OCI-LY1 (cell line): ENCODE measurements around the gene UBASH3B.

Experiments
- H2AFZ ChIP-seq: fragments of 200-600 bp; sonication (generic), shearing (Covaris generic); 2 replicates; pipeline ENCODE4 v1.6.0; 2014; ENCODE audit warnings: antibody characterized with exemption, mild to moderate bottlenecking, low read length
- H3F3A ChIP-seq: fragments of 200-600 bp; sonication (generic), shearing (Covaris generic); 2 replicates; pipeline ENCODE4 v1.6.0; 2014; ENCODE audit warnings: mild to moderate bottlenecking, antibody characterized with exemption, low read length, moderate library complexity; ENCODE audit not compliant: insufficient read depth
- H3K27ac ChIP-seq: fragments of 200-600 bp; sonication (generic); 2 replicates; pipeline ENCODE4 v1.5.1; 2014; ENCODE audit warnings: low read length, mixed run types, mild to moderate bottlenecking, low read depth; ENCODE audit not compliant: poor library complexity, severe bottlenecking
- H3K27me3 ChIP-seq: fragments of 200-600 bp; sonication (generic); 2 replicates; pipeline ENCODE4 v1.6.0; 2014; ENCODE audit warnings: antibody characterized with exemption, mild to moderate bottlenecking, low read length, moderate library complexity; ENCODE audit not compliant: insufficient read depth
- H3K36me3 ChIP-seq: fragments of 200-600 bp; sonication (generic); 2 replicates; pipeline ENCODE4 v1.6.1; 2014; ENCODE audit warnings: mild to moderate bottlenecking, antibody characterized with exemption, low read length, moderate library complexity, mixed read lengths; ENCODE audit not compliant: insufficient read depth
- H3K4me1 ChIP-seq: fragments of 200-600 bp; sonication (generic); 2 replicates; pipeline ENCODE4 v1.5.1; 2014; ENCODE audit warnings: mild to moderate bottlenecking, low read length, moderate library complexity; ENCODE audit not compliant: insufficient read depth, severe bottlenecking
- H3K4me2 ChIP-seq: fragments of 200-600 bp; sonication (generic), shearing (Covaris generic); 2 replicates; pipeline ENCODE4 v1.6.1; 2014; ENCODE audit warnings: low read length
- H3K4me3 ChIP-seq: fragments of 200-600 bp; sonication (generic); 2 replicates; pipeline ENCODE4 v1.5.1; 2014; ENCODE audit warnings: low read length, low read depth, mild to moderate bottlenecking, mixed read lengths; ENCODE audit not compliant: poor library complexity, severe bottlenecking
- H3K79me2 ChIP-seq: fragments of 200-600 bp; shearing (Covaris generic); 2 replicates; pipeline ENCODE4 v1.6.1; 2016; ENCODE audit warnings: mixed run types, low read length, mixed read lengths; ENCODE audit not compliant: insufficient read depth
- H3K9ac ChIP-seq: fragments of 200-600 bp; sonication (generic), shearing (Covaris generic); 2 replicates; pipeline ENCODE4 v1.6.1; 2014; ENCODE audit warnings: mild to moderate bottlenecking, low read length, mixed read lengths
- H3K9me2 ChIP-seq: fragments of 200-600 bp; sonication (generic), shearing (Covaris generic); 2 replicates; pipeline ENCODE4 v1.6.1; 2014; ENCODE audit warnings: low read depth, mild to moderate bottlenecking, low read length, mixed read lengths
- H3K9me3 ChIP-seq: fragments of 200-600 bp; shearing (Covaris generic); 2 replicates; pipeline ENCODE4 v1.6.1; 2014; ENCODE audit warnings: low read length, mixed read lengths
- H4K20me1 ChIP-seq: fragments of 200-600 bp; sonication (generic), shearing (Covaris generic); 2 replicates; pipeline ENCODE4 v1.6.0; 2016; ENCODE audit warnings: mild to moderate bottlenecking, low read length; ENCODE audit not compliant: insufficient read depth
- CTCF ChIP-seq: fragments of 200-600 bp; sonication (generic), shearing (Covaris generic); IDR thresholded peaks from 2 replicates; pipeline ENCODE4 v1.5.1; 2017; ENCODE audit warnings: mild to moderate bottlenecking, antibody characterized with exemption, low read length, moderate library complexity, mixed read lengths
- EZH2 ChIP-seq: fragments of 200-600 bp; sonication (generic), shearing (Covaris generic); IDR thresholded peaks from 2 replicates; pipeline ENCODE4 v1.8.0; 2017; ENCODE audit warnings: borderline replicate concordance, mixed run types, mild to moderate bottlenecking, antibody characterized with exemption, low read length, moderate library complexity, mixed read lengths

UBASH3B gene

DNA sequence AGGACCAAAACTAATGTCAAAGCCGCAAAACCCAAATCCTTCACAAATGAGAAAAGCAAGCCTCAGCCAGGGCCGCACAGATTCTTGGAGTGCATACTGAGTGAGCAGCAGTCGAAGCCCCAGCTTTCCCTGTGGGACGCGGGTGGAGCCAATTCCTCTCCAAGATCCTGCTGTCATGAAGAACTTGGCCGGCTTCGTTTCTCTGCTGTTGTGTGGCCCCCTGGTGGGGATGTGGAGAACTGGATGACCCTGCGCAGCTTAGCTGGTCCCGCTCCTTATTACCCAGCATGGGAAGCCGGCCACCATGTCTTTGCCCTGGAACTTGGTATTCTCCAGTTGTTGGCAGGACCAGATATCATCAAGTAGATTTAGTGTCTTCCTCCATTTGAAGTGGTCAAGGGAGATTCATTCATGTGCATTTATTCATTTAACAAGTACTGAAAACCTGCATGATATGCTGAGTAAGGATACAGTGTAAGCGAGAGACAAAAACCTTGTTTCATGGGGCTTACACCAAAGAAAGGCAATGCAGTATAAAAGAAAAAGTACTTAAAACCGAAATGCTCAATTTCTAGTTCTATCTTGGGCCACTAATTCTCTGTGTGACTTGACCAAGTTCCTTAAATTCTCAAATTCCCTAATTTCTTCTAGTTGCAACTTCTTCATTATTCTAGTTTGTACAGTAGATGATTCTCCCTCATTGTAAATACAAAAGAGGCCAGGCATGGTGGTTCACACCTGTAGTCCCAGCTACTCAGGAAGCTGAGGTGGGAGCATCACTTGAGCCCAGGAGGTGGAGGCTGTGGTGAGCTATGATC lies 126.1 kb downstream of the UBASH3B start:
- no peaks in the 10 kb centered on the region for H3F3A ChIP-seq
- no peak overlapping the region for H2AFZ ChIP-seq
- H3K4me2 ChIP-seq, result no peak overlapping the region
- H3K9ac ChIP-seq, result no peak overlapping the region
- no peaks in the 10 kb centered on the region for H3K9me3 ChIP-seq
- no peaks in the 10 kb centered on the region for H3K36me3 ChIP-seq
- H3K27me3 ChIP-seq, result no peaks in the 10 kb centered on the region
- H4K20me1 ChIP-seq, result no peaks in the 10 kb centered on the region
- H3K4me1 ChIP-seq, result no peaks in the 10 kb centered on the region
- no peaks in the 10 kb centered on the region for H3K9me2 ChIP-seq
- TF ChIP-seq CTCF (peak; percentile 69), EZH2 (no peak)
- no peaks in the 10 kb centered on the region for H3K79me2 ChIP-seq
- H3K27ac ChIP-seq, result no peak overlapping the region
- H3K4me3 ChIP-seq, result no peak overlapping the region

- no peaks in the 10 kb centered on the region for H3K4me1 ChIP-seq
- H3K4me3 ChIP-seq, result no peak overlapping the region
- no peaks in the 10 kb centered on the region for H3K36me3 ChIP-seq
- H3K9me2 ChIP-seq, result no peaks in the 10 kb centered on the region
- H3F3A ChIP-seq, result no peaks in the 10 kb centered on the region
- H3K79me2 ChIP-seq, result no peaks in the 10 kb centered on the region
- TF ChIP-seq EZH2 (no peak), CTCF (no peak)
- H3K9ac ChIP-seq, result no peak overlapping the region
- no peaks in the 10 kb centered on the region for H3K27me3 ChIP-seq
- H3K27ac ChIP-seq, result no peak overlapping the region
- H3K9me3 ChIP-seq, result no peaks in the 10 kb centered on the region
- H3K4me2 ChIP-seq, result no peak overlapping the region
- no peak overlapping the region for H2AFZ ChIP-seq
- H4K20me1 ChIP-seq, result no peaks in the 10 kb centered on the region
Measured at GRCh38 chr11:122782222-122782621, 126.7 kb downstream of the UBASH3B start.

DNA sequence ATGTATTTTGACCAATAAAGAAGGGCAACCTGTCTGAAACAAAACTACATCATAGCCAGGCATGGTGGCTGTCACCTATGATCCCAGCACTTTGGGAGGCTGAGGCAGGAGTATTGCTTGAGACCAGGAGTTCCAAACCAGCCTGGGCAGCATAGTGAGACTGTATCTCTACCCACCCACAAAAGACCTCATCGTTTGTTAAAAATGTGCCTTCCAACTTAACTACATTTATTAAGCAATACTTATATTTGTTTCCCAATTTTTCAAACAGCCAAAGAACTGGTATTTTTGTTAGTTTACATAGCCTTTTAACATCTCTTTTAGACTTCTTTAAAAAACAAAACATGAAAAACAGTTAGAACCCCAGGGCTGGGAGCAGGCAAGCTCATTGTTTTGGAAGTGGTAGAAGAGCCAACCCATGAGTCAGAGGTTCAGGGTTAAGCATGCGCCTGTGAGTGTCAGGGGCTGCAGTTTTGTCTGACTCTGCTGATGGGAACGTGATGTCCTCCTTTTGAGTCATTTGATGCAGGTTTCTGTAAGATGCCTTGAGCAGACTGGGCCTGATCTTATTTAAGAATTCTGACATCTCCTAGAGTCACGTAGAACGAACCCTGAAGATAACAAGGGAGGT lies 128.9 kb downstream of the UBASH3B start:
- H3K4me1 ChIP-seq, result no peaks in the 10 kb centered on the region
- no peaks in the 10 kb centered on the region for H3K36me3 ChIP-seq
- H3K9ac ChIP-seq, result no peak overlapping the region
- H3K27me3 ChIP-seq, result no peaks in the 10 kb centered on the region
- TF ChIP-seq EZH2 (no peak), CTCF (no peak)
- no peak overlapping the region for H3K27ac ChIP-seq
- no peak overlapping the region for H3K4me3 ChIP-seq
- no peak overlapping the region for H3K4me2 ChIP-seq
- H3K79me2 ChIP-seq, result no peaks in the 10 kb centered on the region
- H2AFZ ChIP-seq, result no peak overlapping the region
- H3K9me2 ChIP-seq, result no peaks in the 10 kb centered on the region
- no peaks in the 10 kb centered on the region for H3K9me3 ChIP-seq
- H4K20me1 ChIP-seq, result no peaks in the 10 kb centered on the region
- H3F3A ChIP-seq, result no peaks in the 10 kb centered on the region
